ENCODE results near the gene ARHGAP11B.

ARHGAP11B gene

DNA sequence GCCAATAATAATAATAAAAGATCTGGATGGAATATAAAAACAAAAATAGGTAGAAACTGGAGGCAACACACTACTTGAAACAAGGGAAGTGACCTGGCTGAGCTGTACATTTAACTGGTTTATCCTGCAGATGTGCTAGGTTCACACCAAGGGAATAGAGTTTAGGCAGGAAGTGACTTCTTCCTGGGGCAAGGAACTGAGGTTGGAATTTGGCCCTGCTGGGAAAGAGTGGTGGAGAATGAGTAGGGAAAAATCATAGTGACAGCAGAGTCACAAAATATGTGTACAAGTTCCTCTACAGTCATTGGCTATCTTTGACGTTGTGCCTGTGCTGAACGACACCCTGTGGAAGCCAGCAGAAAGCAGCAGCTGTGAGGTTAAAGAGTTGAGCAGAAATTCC, 44.1 kb downstream of the ARHGAP11B start:
- Histone ChIP-seq H2BK20ac (ENCODE audit: low read depth, low read length, poor library complexity, severe bottlenecking) (no peak overlapping the region), H3K23ac (ENCODE audit: insufficient read length, low read depth, low read length) (no peak overlapping the region), H2AK5ac (ENCODE audit: insufficient read length, low read length) (no peak overlapping the region), H2BK12ac (ENCODE audit: insufficient read length, low read depth, low read length) (no peak overlapping the region), H3K79me2 (ENCODE audit: insufficient read depth, low read length) (no peaks in the 10 kb centered on the region), H3K27me3 (ENCODE audit: insufficient read depth, low read length) (no peaks in the 10 kb centered on the region), H3K14ac (ENCODE audit: insufficient read depth, low read length) (no peak overlapping the region), H3K4me1 (ENCODE audit: insufficient read depth, low read length) (no peaks in the 10 kb centered on the region), H4K20me1 (ENCODE audit: control insufficient read depth, insufficient read depth, insufficient read length) (no peaks in the 10 kb centered on the region), H3K23me2 (ENCODE audit: insufficient read length, low read depth, low read length, poor library complexity, severe bottlenecking) (no peaks in the 10 kb centered on the region), H2AFZ (ENCODE audit: low read length) (no peak overlapping the region), H2BK15ac (ENCODE audit: low read depth, low read length) (no peak overlapping the region), H2BK5ac (ENCODE audit: insufficient read length, low read length) (no peak overlapping the region), H3K27ac (ENCODE audit: insufficient read length, low read depth, low read length) (no peak overlapping the region), H3K4me2 (ENCODE audit: insufficient read depth, insufficient read length, low read length) (no peak overlapping the region), H3K4ac (ENCODE audit: low read depth, low read length) (no peak overlapping the region), H3K79me1 (ENCODE audit: insufficient read depth, low read depth, low read length, poor library complexity, severe bottlenecking) (no peaks in the 10 kb centered on the region), H3K56ac (ENCODE audit: insufficient read length, low read depth, low read length) (no peak overlapping the region), H3T11ph (ENCODE audit: low read length) (no peak overlapping the region), H4K5ac (ENCODE audit: insufficient read length, low read depth, low read length) (no peak overlapping the region), H4K8ac (replicated peaks; ENCODE audit: insufficient read length, low read depth, low read length) (no peak overlapping the region), H4K91ac (ENCODE audit: insufficient read length, low read depth, low read length) (no peak overlapping the region), H3K18ac (ENCODE audit: insufficient read length, low read depth, low read length) (no peak overlapping the region), H2BK120ac (ENCODE audit: low read depth, low read length, poor library complexity, severe bottlenecking) (no peak overlapping the region), H3K9me3 (ENCODE audit: control insufficient read depth, low read depth, low read length) (no peaks in the 10 kb centered on the region), H3K9ac (ENCODE audit: extremely low read depth, insufficient read length, low read length) (no peak overlapping the region)
- Mint-ChIP-seq H3K4me1 (peaks cover 0 to 5% of the 10 kb centered on the region in 2 experiments; a peak in 2 of 4 replicates), H3K27ac (peak overlapping the region; percentile 42 to 87 (median 84); a peak in 5 of 7 replicates), H3K27me3 (ENCODE audit: low read depth) (no peaks in the 10 kb centered on the region), H3K9me3 (no peaks in the 10 kb centered on the region), H3K36me3 (ENCODE audit: insufficient read depth in 1 of 3, low read depth in 3 of 3) (peaks cover 12 to 49% (median 35%) of the 10 kb centered on the region in 3 experiments; a peak in 6 of 7 replicates), H3K4me3 (no peak overlapping the region)
- TF ChIP-seq, protein P1, sequence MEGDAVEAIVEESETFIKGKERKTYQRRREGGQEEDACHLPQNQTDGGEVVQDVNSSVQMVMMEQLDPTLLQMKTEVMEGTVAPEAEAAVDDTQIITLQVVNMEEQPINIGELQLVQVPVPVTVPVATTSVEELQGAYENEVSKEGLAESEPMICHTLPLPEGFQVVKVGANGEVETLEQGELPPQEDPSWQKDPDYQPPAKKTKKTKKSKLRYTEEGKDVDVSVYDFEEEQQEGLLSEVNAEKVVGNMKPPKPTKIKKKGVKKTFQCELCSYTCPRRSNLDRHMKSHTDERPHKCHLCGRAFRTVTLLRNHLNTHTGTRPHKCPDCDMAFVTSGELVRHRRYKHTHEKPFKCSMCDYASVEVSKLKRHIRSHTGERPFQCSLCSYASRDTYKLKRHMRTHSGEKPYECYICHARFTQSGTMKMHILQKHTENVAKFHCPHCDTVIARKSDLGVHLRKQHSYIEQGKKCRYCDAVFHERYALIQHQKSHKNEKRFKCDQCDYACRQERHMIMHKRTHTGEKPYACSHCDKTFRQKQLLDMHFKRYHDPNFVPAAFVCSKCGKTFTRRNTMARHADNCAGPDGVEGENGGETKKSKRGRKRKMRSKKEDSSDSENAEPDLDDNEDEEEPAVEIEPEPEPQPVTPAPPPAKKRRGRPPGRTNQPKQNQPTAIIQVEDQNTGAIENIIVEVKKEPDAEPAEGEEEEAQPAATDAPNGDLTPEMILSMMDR (conservative IDR thresholded peaks at IDR 0.05) = no peak
- no CpG with 5 or more reads among the region's 2 CpGs for WGBS (ENCODE audit: extremely low coverage, insufficient read length, low lambda C conversion rate)
- DNase-seq = no peak

Data from H9 (cell line).